Gastroesophageal sphincter (tissue), 4 donors: ENCODE data around the gene OS9. TPM values are rescaled to one million over a fixed set of nuclear protein-coding genes. Genes with fewer than 3 reads are reported as not detected.

Experiments used
- ATAC-seq: fragments of 150-250 bp; one replicate; pipeline ENCODE4 v1.9.1; 2016; ENCODE audit warnings: mild to moderate bottlenecking, moderate library complexity
- H3K27ac ChIP-seq, 4 donors: fragments of 200-600 bp; sonication (generic) in 3 of 4; 1 replicate in 3 of 4; 2 replicates in 1 of 4; pipeline ENCODE4 v1.5.1; 2016 to 2019
- H3K27me3 ChIP-seq: fragments of 200-600 bp; sonication (generic); one replicate; pipeline ENCODE4 v1.5.1; 2019
- H3K36me3 ChIP-seq, 2 donors: fragments of 200-600 bp; sonication (generic); one replicate each; pipeline ENCODE4 v1.5.1; 2019; ENCODE audit warnings: control low read depth in 1 of 2
- H3K4me1 ChIP-seq, 3 donors: fragments of 200-600 bp; sonication (generic); 1 replicate in 2 of 3; 2 replicates in 1 of 3; pipeline ENCODE4 v1.5.1; 2016 to 2019; ENCODE audit warnings: control low read depth in 2 of 3
- H3K4me3 ChIP-seq, 2 donors: fragments of 200-600 bp; sonication (generic); one replicate each; pipeline ENCODE4 v1.5.1; 2019; ENCODE audit warnings: mild to moderate bottlenecking in 1 of 2, moderate library complexity in 1 of 2
- H3K9me3 ChIP-seq, 3 donors: fragments of 200-600 bp; sonication (generic); one replicate each; pipeline ENCODE4 v1.5.1; 2017 to 2019; ENCODE audit warnings: control low read depth in 2 of 3
- EP300 ChIP-seq: sonication (generic); formaldehyde crosslinking; IDR thresholded peaks from one replicate; pipeline ENCODE4 v1.6.1; 2017; ENCODE audit warnings: antibody characterized with exemption, mild to moderate bottlenecking
- POLR2A ChIP-seq, 2 donors: fragments of 450-650 bp; IDR thresholded peaks; one replicate each; pipeline ENCODE4 v1.6.1; 2017; ENCODE audit warnings: antibody characterized with exemption in 2 of 2, mild to moderate bottlenecking in 2 of 2, moderate library complexity in 1 of 2
- POLR2AphosphoS5 ChIP-seq: sonication (generic); formaldehyde crosslinking; IDR thresholded peaks from one replicate; pipeline ENCODE4 v1.6.1; 2017; ENCODE audit warnings: antibody characterized with exemption
- WGBS, 2 donors: methylation state at CpG; one replicate each; pipeline ENCODE4 v1.1.5; 2018; ENCODE audit warnings: low coverage in 1 of 2; 5-methylcytosine and 5-hydroxymethylcytosine counted together
- total RNA-seq, 4 donors: library from RNA; depleted of rRNA; stranded (reverse); fragments of >200 nt; gene quantifications; one replicate each; pipeline ENCODE4 v1.1.0, GENCODE V29; 2016
- TF ChIP-seq, protein P1 (sequence below), 4 experiments: fragments of 200-600 bp in 2 of 4; fragments of 450-650 bp in 2 of 4; sonication (generic) in 1 of 4; IDR thresholded peaks; one replicate each; pipeline ENCODE4 v1.5.1; 2017 to 2019; ENCODE audit warnings: antibody characterized with exemption in 4 of 4, mild to moderate bottlenecking in 2 of 4, moderate library complexity in 2 of 4

Gene OS9
- total RNA-seq, 4 donors from 2014 or later: 161 to 235 (median 186) TPM

- ATAC-seq: no peak
- H3K27me3 ChIP-seq: peaks cover 98% of the 10 kb centered on the region
- WGBS, 2 donors: 15 to 27% methylated on average over 6 to 12 of the region's 49 CpGs
- H3K36me3 ChIP-seq: no peaks in the 10 kb centered on the region
- no peak for TF ChIP-seq POLR2AphosphoS5
- TF ChIP-seq, protein P1, sequence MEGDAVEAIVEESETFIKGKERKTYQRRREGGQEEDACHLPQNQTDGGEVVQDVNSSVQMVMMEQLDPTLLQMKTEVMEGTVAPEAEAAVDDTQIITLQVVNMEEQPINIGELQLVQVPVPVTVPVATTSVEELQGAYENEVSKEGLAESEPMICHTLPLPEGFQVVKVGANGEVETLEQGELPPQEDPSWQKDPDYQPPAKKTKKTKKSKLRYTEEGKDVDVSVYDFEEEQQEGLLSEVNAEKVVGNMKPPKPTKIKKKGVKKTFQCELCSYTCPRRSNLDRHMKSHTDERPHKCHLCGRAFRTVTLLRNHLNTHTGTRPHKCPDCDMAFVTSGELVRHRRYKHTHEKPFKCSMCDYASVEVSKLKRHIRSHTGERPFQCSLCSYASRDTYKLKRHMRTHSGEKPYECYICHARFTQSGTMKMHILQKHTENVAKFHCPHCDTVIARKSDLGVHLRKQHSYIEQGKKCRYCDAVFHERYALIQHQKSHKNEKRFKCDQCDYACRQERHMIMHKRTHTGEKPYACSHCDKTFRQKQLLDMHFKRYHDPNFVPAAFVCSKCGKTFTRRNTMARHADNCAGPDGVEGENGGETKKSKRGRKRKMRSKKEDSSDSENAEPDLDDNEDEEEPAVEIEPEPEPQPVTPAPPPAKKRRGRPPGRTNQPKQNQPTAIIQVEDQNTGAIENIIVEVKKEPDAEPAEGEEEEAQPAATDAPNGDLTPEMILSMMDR (IDR thresholded peaks at IDR 0.05): peak in 2 of 4 experiments; percentile 10 to 20
- H3K9me3 ChIP-seq: no peaks in the 10 kb centered on the region
- no peak overlapping the region for H3K27ac ChIP-seq
- peak overlapping the region in 1 of 2 donors; percentile 26 for H3K4me3 ChIP-seq
- peaks cover 4 to 39% (median 31%) of the 10 kb centered on the region in 3 donors for H3K4me1 ChIP-seq
Observed at GRCh38 chr12:57735952-57736740, 42.2 kb downstream of the OS9 start.

- Histone ChIP-seq H3K27me3 (peaks cover 98% of the 10 kb centered on the region), H3K36me3 (no peaks in the 10 kb centered on the region), H3K4me3 (peak overlapping the region in 1 of 2 donors; percentile 50), H3K27ac (peak overlapping the region in 1 of 4 donors; percentile 38), H3K9me3 (no peaks in the 10 kb centered on the region), H3K4me1 (peaks cover 4 to 39% (median 31%) of the 10 kb centered on the region in 3 donors)
- TF ChIP-seq POLR2A (IDR thresholded peaks at IDR 0.05) (no peak), EP300 (no peak), POLR2AphosphoS5 (no peak)
- TF ChIP-seq, protein P1 (IDR thresholded peaks at IDR 0.05): no peak
- ATAC-seq: no peak
- 0 to 60% methylated on average over 2 to 4 of the region's 31 CpGs for WGBS, 2 donors
Observed at GRCh38 chr12:57736741-57737466, 43.0 kb downstream of the OS9 start.

- H3K4me3 ChIP-seq: peak overlapping the region; percentile 3 to 50
- no peaks in the 10 kb centered on the region for H3K9me3 ChIP-seq
- H3K36me3 ChIP-seq: no peaks in the 10 kb centered on the region
- ATAC-seq: peak; percentile 10
- H3K27me3 ChIP-seq: peaks cover 92% of the 10 kb centered on the region
- peaks cover 4 to 39% (median 31%) of the 10 kb centered on the region in 3 donors for H3K4me1 ChIP-seq
- TF ChIP-seq, protein P1 (IDR thresholded peaks at IDR 0.05): peak in 2 of 4 experiments; percentile 26 to 35
- no peak for TF ChIP-seq POLR2AphosphoS5
- 0% methylated on average over 2 of the region's 110 CpGs; no CpG with 5 or more reads in 1 of the 2 donors for WGBS, 2 donors
- H3K27ac ChIP-seq: peak overlapping the region in 1 of 4 donors; percentile 38
Observed at GRCh38 chr12:57737467-57738460, 43.8 kb downstream of the OS9 start.

GRCh38 chr12:57738661-57739237 is 44.8 kb downstream of the OS9 start, which contains the start of gene AGAP2:
Gene AGAP2 (minus strand): TSS chr12:57738742. CDS start chr12:57738246, 496 bp downstream.
- Histone ChIP-seq H3K27ac (peak within 1 kb of the TSS in 1 of 4 donors; percentile 38), H3K27me3 (peaks cover 83% of the 10 kb centered on the region)
- WGBS, 2 donors: 0 to 4% methylated on average over 4 to 21 of the region's 36 CpGs

More at GRCh38 chr12:57738661-57739237, 44.8 kb downstream of the OS9 start, which contains the start of gene AGAP2:
- no peak for ATAC-seq
- TF ChIP-seq POLR2A (IDR thresholded peaks at IDR 0.05): no peak
- no peak for TF ChIP-seq POLR2AphosphoS5
- TF ChIP-seq, protein P1 (IDR thresholded peaks at IDR 0.05): no peak
- TF ChIP-seq EP300: no peak
- Histone ChIP-seq H3K9me3 (no peaks in the 10 kb centered on the region), H3K4me1 (peaks cover 4 to 39% (median 31%) of the 10 kb centered on the region in 3 donors), H3K36me3 (no peaks in the 10 kb centered on the region), H3K4me3 (peak within 1 kb of the TSS; percentile 3 to 50)
